Central memory CD8-positive, alpha-beta T cell (primary cell): ENCODE data around the gene ARL6IP4.
A peak's percentile ranks its signal among the peaks of the same experiment; 100 is the strongest.

Experiments
- ATAC-seq: fragments of 150-1000 bp; cut with Tn5 transposase; replicated peaks from 2 replicates; pipeline ENCODE4 v1.10.0; 2022; ENCODE audit warnings: mild to moderate bottlenecking, moderate FRiP score, moderate number of reproducible peaks; ENCODE audit not compliant: poor library complexity, severe bottlenecking; ENCODE audit errors: extremely low read depth
- DNase-seq, 2 donors: peaks; one replicate each; pipeline ENCODE4 v3.0.0; 2021; ENCODE audit warnings: low spot score in 2 of 2
- H3K27ac Mint-ChIP-seq: one replicate; pipeline ENCODE4 v1.8.0; 2022; ENCODE audit warnings: low read depth, mild to moderate bottlenecking, moderate library complexity, mixed read lengths
- H3K27me3 Mint-ChIP-seq: one replicate; pipeline ENCODE4 v1.8.0; 2022; ENCODE audit warnings: mixed read lengths
- H3K36me3 Mint-ChIP-seq: one replicate; pipeline ENCODE4 v1.8.0; 2022; ENCODE audit warnings: mild to moderate bottlenecking, moderate library complexity, mixed read lengths; ENCODE audit not compliant: insufficient read depth
- H3K4me1 Mint-ChIP-seq: one replicate; pipeline ENCODE4 v1.8.0; 2022; ENCODE audit warnings: mixed read lengths
- H3K4me3 Mint-ChIP-seq: one replicate; pipeline ENCODE4 v1.8.0; 2022; ENCODE audit warnings: mild to moderate bottlenecking, moderate library complexity, mixed read lengths
- H3K9me3 Mint-ChIP-seq: one replicate; pipeline ENCODE4 v1.8.0; 2022; ENCODE audit warnings: mixed read lengths

ARL6IP4 gene

DNA sequence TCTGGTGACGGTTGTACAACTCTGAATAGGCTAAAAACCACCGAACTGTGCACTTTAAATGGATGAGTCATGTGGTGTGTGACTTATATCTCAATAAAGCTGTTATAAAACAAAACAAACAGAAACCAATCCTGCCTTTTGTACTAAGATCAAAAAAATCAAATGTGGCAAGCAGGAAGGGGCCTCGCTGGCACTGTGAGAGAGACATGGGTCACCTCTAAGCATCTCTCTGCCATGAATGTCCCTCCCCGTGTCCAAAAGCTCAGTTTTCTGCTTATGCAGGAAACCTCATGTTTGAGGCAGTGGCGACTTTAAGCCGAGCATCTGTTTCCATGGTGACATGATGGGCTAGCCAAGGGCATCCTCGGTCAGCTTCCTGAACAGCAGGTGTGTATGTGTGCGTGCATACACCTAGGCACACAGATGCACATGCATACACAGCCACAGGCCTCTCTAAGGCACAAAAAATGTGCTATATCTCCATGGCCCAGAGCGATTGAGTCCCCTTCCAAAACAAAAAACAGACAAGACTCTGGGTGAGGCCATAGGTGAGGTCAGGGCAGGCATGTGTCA is 44.4 kb downstream of the ARL6IP4 start:
- DNase-seq = no peak
- H3K27me3 Mint-ChIP-seq = no peaks in the 10 kb centered on the region
- H3K4me1 Mint-ChIP-seq = peaks cover under 1% of the 10 kb centered on the region
- no peak overlapping the region for H3K4me3 Mint-ChIP-seq
- no peak overlapping the region for H3K27ac Mint-ChIP-seq
- peak; percentile 40 for ATAC-seq
- no peaks in the 10 kb centered on the region for H3K36me3 Mint-ChIP-seq
- H3K9me3 Mint-ChIP-seq = no peaks in the 10 kb centered on the region

DNA sequence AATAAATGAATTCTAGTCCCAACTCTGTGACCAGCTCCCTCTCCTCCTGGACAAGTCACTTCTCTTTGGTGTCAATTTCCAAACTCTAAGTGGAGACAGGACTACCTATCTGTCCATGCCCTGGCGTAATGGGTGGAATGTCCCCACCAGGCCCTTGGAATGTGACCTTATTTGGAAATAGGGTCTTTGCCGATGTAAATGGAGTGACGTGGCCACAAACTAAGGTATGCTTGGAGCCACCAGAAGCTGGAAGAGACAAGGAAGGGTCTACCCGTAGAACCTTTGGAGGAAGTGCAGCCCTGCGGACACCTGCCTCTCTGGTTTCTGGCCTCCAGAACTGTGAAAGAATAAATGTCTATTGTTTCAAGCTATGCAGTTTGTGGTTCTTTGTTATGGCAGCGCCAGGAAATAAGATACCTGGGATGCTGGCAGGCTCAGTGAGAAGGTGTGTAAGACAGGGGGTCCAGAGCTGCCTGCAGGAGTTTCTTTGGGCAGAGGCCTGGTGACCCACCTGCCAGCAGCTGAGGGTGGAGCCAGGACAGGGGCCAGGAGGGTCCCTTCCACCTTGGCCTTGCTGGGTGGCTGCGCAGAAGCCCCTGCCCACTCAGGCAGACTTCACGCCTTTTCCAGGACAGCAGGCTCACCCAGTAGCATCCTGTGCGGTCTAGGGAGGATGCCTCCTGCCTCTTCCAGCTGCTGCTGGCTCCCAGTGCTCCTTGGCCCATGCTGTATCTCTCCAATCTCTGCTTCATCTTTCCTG is 45.8 kb downstream of the ARL6IP4 start:
- DNase-seq (no peak), ATAC-seq (no peak)
- no peaks in the 10 kb centered on the region for H3K36me3 Mint-ChIP-seq
- no peaks in the 10 kb centered on the region for H3K9me3 Mint-ChIP-seq
- no peaks in the 10 kb centered on the region for H3K4me1 Mint-ChIP-seq
- no peak overlapping the region for H3K4me3 Mint-ChIP-seq
- no peaks in the 10 kb centered on the region for H3K27me3 Mint-ChIP-seq
- H3K27ac Mint-ChIP-seq = no peak overlapping the region

DNA sequence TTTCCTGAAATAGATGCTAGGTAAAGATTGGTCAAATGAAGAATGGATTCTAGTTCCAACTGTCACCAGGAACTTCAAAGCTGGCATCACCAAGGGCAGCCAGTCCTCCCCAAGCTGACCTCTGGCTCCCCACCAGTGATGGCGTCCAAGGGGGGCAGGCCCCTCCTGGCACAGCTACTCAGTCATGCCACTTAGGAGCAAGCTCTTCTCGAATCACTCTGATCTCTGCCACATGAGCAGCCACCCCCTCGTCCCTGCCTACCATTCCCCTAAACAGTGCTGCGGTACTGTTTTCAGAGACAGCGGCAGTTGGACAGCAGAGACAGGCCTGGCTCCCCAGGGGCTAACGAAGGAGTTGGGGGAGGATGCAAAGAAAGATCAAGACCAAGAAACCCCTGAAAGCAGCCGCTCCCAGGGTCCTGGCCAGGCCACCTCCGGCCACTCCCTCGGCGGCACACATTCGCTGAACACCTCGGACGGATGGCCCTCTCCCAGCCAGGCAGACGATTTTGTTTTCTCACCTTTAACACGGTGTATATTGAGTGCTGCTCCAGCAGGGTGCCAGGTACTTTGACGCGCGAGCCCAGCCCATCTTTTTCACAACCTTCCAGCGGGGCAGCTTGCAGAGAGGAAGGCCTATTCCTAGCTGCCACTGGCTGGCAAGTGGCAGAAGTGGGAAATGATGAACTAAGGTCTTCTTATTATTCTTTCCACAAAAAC is 47.4 kb downstream of the ARL6IP4 start:
- no peak for ATAC-seq
- H3K9me3 Mint-ChIP-seq = no peaks in the 10 kb centered on the region
- H3K36me3 Mint-ChIP-seq = no peaks in the 10 kb centered on the region
- H3K27me3 Mint-ChIP-seq = no peaks in the 10 kb centered on the region
- no peak overlapping the region for H3K27ac Mint-ChIP-seq
- no peak for DNase-seq
- no peak overlapping the region for H3K4me3 Mint-ChIP-seq
- no peaks in the 10 kb centered on the region for H3K4me1 Mint-ChIP-seq

DNA sequence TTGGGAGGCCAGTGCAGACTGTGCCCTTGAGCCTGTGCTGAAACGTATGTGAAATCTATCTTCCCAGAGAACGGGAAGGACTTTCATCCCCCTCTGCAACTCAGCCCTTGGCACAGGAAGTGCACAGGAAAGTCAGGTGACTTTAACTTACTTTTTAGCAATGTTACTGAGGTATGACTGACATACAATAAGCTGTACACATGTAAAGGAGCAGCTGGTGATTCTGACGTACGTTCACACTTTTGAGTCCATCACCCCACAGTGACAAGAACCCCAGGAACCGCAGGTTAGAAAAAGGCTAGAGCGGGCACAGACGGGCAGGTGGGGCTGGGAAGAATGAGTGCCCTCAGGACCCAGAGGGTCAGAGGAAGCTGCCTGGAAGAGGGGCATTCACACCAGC is 48.0 kb downstream of the ARL6IP4 start:
- Mint-ChIP-seq H3K9me3 (no peaks in the 10 kb centered on the region), H3K4me3 (no peak overlapping the region), H3K4me1 (peaks cover 4% of the 10 kb centered on the region), H3K36me3 (peaks cover under 1% of the 10 kb centered on the region), H3K27ac (no peak overlapping the region), H3K27me3 (no peaks in the 10 kb centered on the region)
- ATAC-seq (no peak), DNase-seq (no peak)

DNA sequence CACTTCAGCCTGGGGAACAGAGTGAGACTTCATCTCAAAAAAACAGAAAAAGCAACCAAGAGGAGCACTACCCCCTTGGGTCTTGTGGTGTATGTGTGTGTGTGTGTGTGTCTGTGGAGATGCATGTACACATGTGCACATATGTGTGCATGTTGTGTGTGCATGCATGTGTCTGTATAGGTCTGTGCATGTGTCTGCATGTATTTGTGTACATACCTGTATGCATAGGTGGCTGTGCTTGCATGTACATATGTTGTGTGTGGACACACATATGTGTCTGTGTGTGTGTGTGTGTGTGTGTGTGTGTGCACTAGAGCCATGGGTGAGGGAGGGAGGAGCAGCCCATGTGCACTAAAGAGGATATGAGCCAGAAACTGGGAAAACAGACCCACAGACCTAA is 49.1 kb downstream of the ARL6IP4 start:
- Mint-ChIP-seq H3K9me3 (no peaks in the 10 kb centered on the region), H3K27me3 (no peaks in the 10 kb centered on the region), H3K27ac (no peak overlapping the region), H3K4me3 (no peak overlapping the region), H3K4me1 (peaks cover 10% of the 10 kb centered on the region), H3K36me3 (peaks cover 3% of the 10 kb centered on the region)
- DNase-seq = no peak
- no peak for ATAC-seq

DNA sequence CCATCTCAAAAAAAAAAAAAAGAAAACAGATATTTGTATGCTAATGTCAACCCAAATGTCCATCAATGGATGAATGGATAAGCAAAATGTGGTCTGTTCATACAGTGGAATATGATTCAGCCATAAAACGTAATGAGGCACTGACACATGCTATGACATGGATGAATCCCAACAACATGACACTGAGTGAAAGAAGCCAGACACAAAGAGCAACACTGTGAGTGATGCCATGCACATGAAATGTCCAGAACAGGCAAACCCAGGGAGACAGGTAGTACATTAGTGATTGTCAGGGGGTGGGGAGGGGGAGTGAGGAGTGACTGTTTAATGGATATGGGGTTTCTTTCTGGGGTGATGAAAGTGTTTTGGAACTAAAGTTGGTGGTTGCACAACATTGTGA is 50.2 kb downstream of the ARL6IP4 start:
- Mint-ChIP-seq H3K27me3 (no peaks in the 10 kb centered on the region), H3K27ac (no peak overlapping the region), H3K4me3 (no peak overlapping the region), H3K36me3 (peaks cover 3% of the 10 kb centered on the region), H3K9me3 (no peaks in the 10 kb centered on the region), H3K4me1 (peaks cover 10% of the 10 kb centered on the region)
- no peak for ATAC-seq
- no peak for DNase-seq

DNA sequence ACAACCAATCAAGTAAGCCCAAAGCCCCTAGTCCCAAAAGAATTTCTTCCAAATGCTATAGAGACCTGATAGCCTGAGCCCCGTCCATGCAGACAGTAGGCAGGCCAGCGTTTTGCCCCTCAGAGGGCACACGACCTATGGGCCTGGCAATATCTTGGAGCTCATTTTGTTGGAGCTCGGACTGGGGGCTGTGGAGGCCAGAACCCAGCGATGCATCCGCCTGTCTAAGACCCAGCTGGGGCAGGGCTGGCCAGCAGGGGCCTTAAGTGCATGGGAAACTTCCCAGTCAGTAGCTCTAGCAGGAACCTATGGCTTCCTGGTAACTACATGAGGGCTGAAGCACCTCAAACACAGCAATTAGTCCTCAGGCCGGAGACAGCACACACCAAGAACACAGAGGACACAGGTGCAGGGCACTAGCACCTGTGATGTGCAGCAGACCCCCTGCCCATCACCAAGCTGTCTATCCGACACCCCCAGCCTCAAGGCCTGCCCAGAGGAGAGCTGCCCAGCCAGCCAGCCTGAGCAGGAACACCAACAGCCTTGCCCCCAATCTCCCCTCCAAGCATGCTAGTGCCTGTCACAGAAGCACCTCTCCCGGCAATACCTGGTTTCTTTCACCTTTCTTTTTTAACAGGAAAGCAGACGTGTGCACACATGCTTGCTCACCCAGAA is 50.8 kb downstream of the ARL6IP4 start:
- DNase-seq (no peak), ATAC-seq (no peak)
- Mint-ChIP-seq H3K4me3 (no peak overlapping the region), H3K9me3 (no peaks in the 10 kb centered on the region), H3K27ac (no peak overlapping the region), H3K36me3 (peaks cover 3% of the 10 kb centered on the region), H3K27me3 (no peaks in the 10 kb centered on the region), H3K4me1 (peaks cover 10% of the 10 kb centered on the region)
